Right cardiac atrium (tissue), 5 donors: Measurements from ENCODE around the gene APP. TPM values are rescaled to one million over a fixed set of nuclear protein-coding genes. Genes with fewer than 3 reads are reported as not detected.
A peak's percentile ranks its signal among the peaks of the same experiment; 100 is the strongest.

Experiments
- ATAC-seq, 2 donors: fragments of 200-7000 bp; cut with Tn5 transposase; one replicate each; pipeline versions ENCODE4 v1.8.0 to v1.9.1; 2020; ENCODE audit warnings: moderate library complexity in 2 of 2, mild to moderate bottlenecking in 1 of 2
- DNase-seq, 3 donors: peaks; one replicate each; pipeline ENCODE4 v3.0.0-alpha.2; 2020
- H3K27ac ChIP-seq: one replicate; pipeline ENCODE4 v1.5.1; 2013; ENCODE audit warnings: mild to moderate bottlenecking, low read length, control low read depth, moderate library complexity
- H3K27me3 ChIP-seq: one replicate; pipeline ENCODE4 v1.6.1; 2013; ENCODE audit not compliant: control insufficient read depth, insufficient read depth
- H3K4me1 ChIP-seq: one replicate; pipeline ENCODE4 v1.6.1; 2013; ENCODE audit warnings: low read length; ENCODE audit not compliant: control insufficient read depth, insufficient read depth
- H3K4me3 ChIP-seq: one replicate; pipeline ENCODE4 v1.5.1; 2013; ENCODE audit warnings: low read length, control low read depth
- H3K9me3 ChIP-seq: one replicate; pipeline ENCODE4 v1.6.1; 2013; ENCODE audit warnings: low read length; ENCODE audit not compliant: control insufficient read depth
- WGBS: extraction: QIAGEN DNeasy Blood & Tissue Kit; methylation state at CpG from one replicate; pipeline ENCODE4 v1.1.7; 2013; 5-methylcytosine and 5-hydroxymethylcytosine counted together
- intact Hi-C, 4 donors: fragments of 100-400 bp; cut with DNase I; formaldehyde crosslinking; loops; one replicate each; pipeline versions ENCODE4 v1.11.0 to v1.14.0; 2022 to 2023
- polyA plus RNA-seq: library from polyadenylated mRNA; stranded (reverse); fragments of 200-250 nt; gene quantifications from one replicate; pipeline ENCODE4 v1.2.3, GENCODE V29; 2013
- total RNA-seq, 4 donors: library from RNA; stranded (reverse); fragmentation: NEBNext Ultra II Directional; extraction: Animal tissue kit (Norgen Biotek cat#: 25700); gene quantifications; one replicate each; pipeline ENCODE4 v1.2.1, GENCODE V29; 2021
- donor health status: healthy with polysubstance abuse.
- donor health status: DM: no; HTN: yes; CAD: no.
- donor health status: DM: no; HTN: no; CAD: no.
- donor health status: DM: no; HTN: yes; CAD: no; lungs with severe emphysema.
- donor health status: DM: yes; HTN: yes; CAD: no.

APP gene
- total and polyA plus RNA-seq, 5 donors: 277 to 535 (median 448) TPM

- no peak for ATAC-seq
- 67% methylated on average over 3 of the region's 3 CpGs for whole genome bisulfite sequencing
- peaks cover 3% of the 10 kb centered on the region for H3K4me1 ChIP-seq
- no peak overlapping the region for H3K4me3 ChIP-seq
- no peaks in the 10 kb centered on the region for H3K27me3 ChIP-seq
- H3K27ac ChIP-seq: no peak overlapping the region
- intact Hi-C loops: loop anchor here in 1 of 4 donors (10.0 kb wide), 1 partner anchor 266 kb away; no protein-coding TSS in a partner anchor
- DNase-seq: no peak
- H3K9me3 ChIP-seq: no peaks in the 10 kb centered on the region
Measured at GRCh38 chr21:25898671-25899070, 271.9 kb downstream of the APP start.

GRCh38 chr21:25897383-25897782, 273.2 kb downstream of the APP start:
- Histone ChIP-seq H3K4me3 (no peak overlapping the region), H3K9me3 (no peaks in the 10 kb centered on the region), H3K27ac (no peak overlapping the region), H3K27me3 (no peaks in the 10 kb centered on the region), H3K4me1 (peaks cover 3% of the 10 kb centered on the region)
- intact Hi-C loops: loop anchor here in 2 of 4 donors (2.0 to 10.0 kb wide), 2 partner anchors 267 to 273 kb away; partner anchors contain the start of gene APP (in 1 of the 2)
- 79% methylated on average over 4 of the region's 4 CpGs for WGBS
- DNase-seq (no peak), ATAC-seq (no peak)

GRCh38 chr21:25896501-25897056, 274.0 kb downstream of the APP start:
- DNase-seq (no peak), ATAC-seq (no peak)
- H3K27ac ChIP-seq: no peak overlapping the region
- H3K4me3 ChIP-seq: no peak overlapping the region
- H3K9me3 ChIP-seq: no peaks in the 10 kb centered on the region
- 60% methylated on average over 4 of the region's 4 CpGs for WGBS
- intact Hi-C loops: loop anchor here in 2 of 4 donors (2.0 to 10.0 kb wide), 2 partner anchors 268 to 274 kb away; partner anchors contain the start of gene APP (in 1 of the 2)
- peaks cover 3% of the 10 kb centered on the region for H3K4me1 ChIP-seq
- H3K27me3 ChIP-seq: no peaks in the 10 kb centered on the region

- DNase-seq (no peak), ATAC-seq (peak; percentile 75 to 76)
- H3K27ac ChIP-seq: no peak overlapping the region
- no peaks in the 10 kb centered on the region for H3K27me3 ChIP-seq
- H3K4me1 ChIP-seq: peaks cover 3% of the 10 kb centered on the region
- intact Hi-C loops: loop anchor here in 2 of 4 donors (2.0 to 10.0 kb wide), 2 partner anchors 269 to 275 kb away; partner anchors contain the start of gene APP (in 1 of the 2)
- H3K4me3 ChIP-seq: no peak overlapping the region
- whole genome bisulfite sequencing: 23% methylated on average over 6 of the region's 6 CpGs
- H3K9me3 ChIP-seq: no peaks in the 10 kb centered on the region
Measured at GRCh38 chr21:25895565-25896205, 274.9 kb downstream of the APP start.

- WGBS: 95% methylated on average over 1 of the region's 1 CpG
Measured at GRCh38 chr21:25893191-25893590, 277.4 kb downstream of the APP start.

GRCh38 chr21:25891596-25891995, 279.0 kb downstream of the APP start:
- no peak overlapping the region for H3K27ac ChIP-seq
- intact Hi-C loops: loop anchor here in 2 of 4 donors (5.0 to 10.0 kb wide), 2 partner anchors 273 to 281 kb away; partner anchors contain the start of gene APP (in 1 of the 2)
- WGBS: 93% methylated on average over 5 of the region's 5 CpGs
- H3K27me3 ChIP-seq: no peaks in the 10 kb centered on the region
- no peak for DNase-seq
- H3K9me3 ChIP-seq: no peaks in the 10 kb centered on the region
- no peak overlapping the region for H3K4me3 ChIP-seq
- ATAC-seq: no peak
- H3K4me1 ChIP-seq: no peaks in the 10 kb centered on the region

More at GRCh38 chr21:25893191-25893590, 277.4 kb downstream of the APP start:
- Histone ChIP-seq H3K27me3 (no peaks in the 10 kb centered on the region), H3K4me3 (no peak overlapping the region), H3K9me3 (no peaks in the 10 kb centered on the region), H3K27ac (no peak overlapping the region), H3K4me1 (no peaks in the 10 kb centered on the region)
- ATAC-seq (no peak), DNase-seq (no peak)
- intact Hi-C loops: loop anchor here in 2 of 4 donors (5.0 to 10.0 kb wide), 2 partner anchors 272 to 279 kb away; partner anchors contain the start of gene APP (in 1 of the 2)

GRCh38 chr21:25890001-25890400, 280.6 kb downstream of the APP start:
- intact Hi-C loops: loop anchor here in 2 of 4 donors (5.0 to 10.0 kb wide), 2 partner anchors 275 to 282 kb away; partner anchors contain the start of gene APP (in 1 of the 2)
- WGBS: 66% methylated on average over 2 of the region's 2 CpGs
- no peak overlapping the region for H3K27ac ChIP-seq
- no peaks in the 10 kb centered on the region for H3K27me3 ChIP-seq
- no peaks in the 10 kb centered on the region for H3K9me3 ChIP-seq
- ATAC-seq (no peak), DNase-seq (no peak)
- H3K4me3 ChIP-seq: no peak overlapping the region
- H3K4me1 ChIP-seq: peaks cover 5% of the 10 kb centered on the region

- Histone ChIP-seq H3K27ac (no peak overlapping the region), H3K4me1 (peaks cover 5% of the 10 kb centered on the region), H3K27me3 (no peaks in the 10 kb centered on the region), H3K4me3 (no peak overlapping the region), H3K9me3 (no peaks in the 10 kb centered on the region)
- DNase-seq: no peak
- no peak for ATAC-seq
- 81% methylated on average over 9 of the region's 9 CpGs for WGBS
- intact Hi-C loops: loop anchor here in 1 of 4 donors (10.0 kb wide), 1 partner anchor 826 kb away; no protein-coding TSS in a partner anchor
Measured at GRCh38 chr21:25888711-25889110, 281.9 kb downstream of the APP start.

- Histone ChIP-seq H3K27me3 (no peaks in the 10 kb centered on the region), H3K4me3 (no peak overlapping the region), H3K9me3 (no peaks in the 10 kb centered on the region), H3K4me1 (peaks cover 5% of the 10 kb centered on the region), H3K27ac (no peak overlapping the region)
- 88% methylated on average over 9 of the region's 9 CpGs for WGBS
- intact Hi-C loops: loop anchor here in 1 of 4 donors (10.0 kb wide), 1 partner anchor 827 kb away; no protein-coding TSS in a partner anchor
- ATAC-seq (peak in 1 of 2 donors; percentile 27), DNase-seq (no peak)
Measured at GRCh38 chr21:25887646-25888306, 282.8 kb downstream of the APP start.

- WGBS: 95% methylated on average over 4 of the region's 4 CpGs
- intact Hi-C loops: loop anchor here in 1 of 4 donors (10.0 kb wide), 1 partner anchor 828 kb away; no protein-coding TSS in a partner anchor
Measured at GRCh38 chr21:25887166-25887565, 283.4 kb downstream of the APP start.

More at GRCh38 chr21:25887166-25887565, 283.4 kb downstream of the APP start:
- Histone ChIP-seq H3K27me3 (no peaks in the 10 kb centered on the region), H3K4me3 (no peak overlapping the region), H3K4me1 (peaks cover 5% of the 10 kb centered on the region), H3K9me3 (no peaks in the 10 kb centered on the region), H3K27ac (no peak overlapping the region)
- no peak for ATAC-seq
- no peak for DNase-seq
